WTC11 (cell line): ENCODE measurements around the gene CBLIF. TPM values are rescaled to one million over a fixed set of nuclear protein-coding genes. Genes with fewer than 3 reads are reported as not detected.

ENCODE experiments used
- ATAC-seq: fragments of 200-7000 bp; cut with Tn5 transposase; 2 replicates; pipeline ENCODE4 v1.10.0; 2021; ENCODE audit warnings: mild to moderate bottlenecking, moderate library complexity
- CTCF ChIA-PET: fragments of 300-600 bp; sonication (Branson Sonifier 250); formaldehyde crosslinking; loops from one replicate; lab custom pipeline; 2021; ENCODE audit warnings: antibody characterized with exemption; lab: Charles Lee
- POLR2A ChIA-PET: fragments of 350-600 bp; sonication (Branson Sonifier 250); formaldehyde crosslinking; loops from one replicate; lab custom pipeline; 2021; ENCODE audit warnings: antibody characterized with exemption; lab: Charles Lee
- DNase-seq: peaks from one replicate; pipeline ENCODE4 v3.0.0; 2021; ENCODE audit warnings: low spot score
- H3K27ac Mint-ChIP-seq: 2 replicates; pipeline ENCODE4 v1.8.0; 2021; ENCODE audit warnings: mixed read lengths
- H3K27me3 Mint-ChIP-seq: 2 replicates; pipeline ENCODE4 v1.8.0; 2021; ENCODE audit warnings: low read depth, mild to moderate bottlenecking, moderate library complexity, mixed read lengths
- H3K36me3 Mint-ChIP-seq: 2 replicates; pipeline ENCODE4 v1.8.0; 2021; ENCODE audit warnings: mixed read lengths
- H3K4me1 Mint-ChIP-seq: 2 replicates; pipeline ENCODE4 v1.8.0; 2022; ENCODE audit warnings: mixed read lengths
- H3K4me3 Mint-ChIP-seq: 2 replicates; pipeline ENCODE4 v1.8.0; 2021; ENCODE audit warnings: mild to moderate bottlenecking, moderate library complexity, mixed read lengths
- H3K9me3 Mint-ChIP-seq: 2 replicates; pipeline ENCODE4 v1.8.0; 2021; ENCODE audit warnings: mixed read lengths
- CTCF ChIP-seq: fragments of 200-600 bp; IDR thresholded peaks from 2 replicates; pipeline ENCODE4 v1.8.0; 2022; ENCODE audit warnings: antibody characterized with exemption
- E2F1 ChIP-seq: sonication (generic); formaldehyde crosslinking; IDR thresholded peaks from 2 replicates; pipeline ENCODE4 v1.8.0; 2022; ENCODE audit warnings: mild to moderate bottlenecking, missing genetic modification reagents
- ELF4 ChIP-seq: sonication (generic); formaldehyde crosslinking; IDR thresholded peaks from 2 replicates; pipeline ENCODE4 v1.8.1; 2022; ENCODE audit warnings: low read depth, mild to moderate bottlenecking, moderate library complexity, missing genetic modification reagents
- FOXP1 ChIP-seq: sonication (generic); formaldehyde crosslinking; IDR thresholded peaks from 2 replicates; pipeline ENCODE4 v1.8.0; 2022; ENCODE audit warnings: missing genetic modification reagents, mild to moderate bottlenecking, moderate library complexity, borderline replicate concordance
- GABPB1 ChIP-seq: sonication (generic); formaldehyde crosslinking; IDR thresholded peaks from 2 replicates; pipeline ENCODE4 v1.8.1; 2023; ENCODE audit warnings: mild to moderate bottlenecking, missing genetic modification reagents
- GTF2I ChIP-seq: fragments of 250-450 bp; sonication (Bioruptor Pico); conservative IDR thresholded peaks from 2 replicates; pipeline ENCODE4 v1.4.0; 2021; ENCODE audit warnings: mild to moderate bottlenecking
- MXD4 ChIP-seq: fragments of 250-450 bp; sonication (Bioruptor Pico); IDR thresholded peaks from 2 replicates; pipeline ENCODE4 v1.8.0; 2021; ENCODE audit warnings: mild to moderate bottlenecking, moderate library complexity, borderline replicate concordance
- PREB ChIP-seq: sonication (generic); formaldehyde crosslinking; IDR thresholded peaks from 2 replicates; pipeline ENCODE4 v1.8.1; 2022; ENCODE audit warnings: mild to moderate bottlenecking, missing genetic modification reagents, moderate library complexity, borderline replicate concordance
- RELA ChIP-seq: sonication (generic); formaldehyde crosslinking; IDR thresholded peaks from 2 replicates; pipeline ENCODE4 v1.8.1; 2022; ENCODE audit warnings: missing genetic modification reagents, mild to moderate bottlenecking, borderline replicate concordance
- SMAD4 ChIP-seq: sonication (generic); formaldehyde crosslinking; IDR thresholded peaks from 2 replicates; pipeline ENCODE4 v1.8.0; 2022; ENCODE audit warnings: mild to moderate bottlenecking, missing genetic modification reagents
- SP1 ChIP-seq: sonication (generic); formaldehyde crosslinking; conservative IDR thresholded peaks from 2 replicates; pipeline ENCODE4 v1.8.1; 2022; ENCODE audit warnings: missing genetic modification reagents
- USF1 ChIP-seq: sonication (generic); formaldehyde crosslinking; IDR thresholded peaks from 2 replicates; pipeline ENCODE4 v1.8.0; 2022; ENCODE audit warnings: mild to moderate bottlenecking, missing genetic modification reagents
- ZBTB43 ChIP-seq: sonication (generic); formaldehyde crosslinking; IDR thresholded peaks from 2 replicates; pipeline ENCODE4 v1.8.1; 2023; ENCODE audit warnings: mild to moderate bottlenecking, missing genetic modification reagents
- ZNF121 ChIP-seq: sonication (generic); formaldehyde crosslinking; IDR thresholded peaks from 2 replicates; pipeline ENCODE4 v1.8.0; 2023; ENCODE audit warnings: missing genetic modification reagents
- ZNF219 ChIP-seq: sonication (generic); formaldehyde crosslinking; IDR thresholded peaks from 2 replicates; pipeline ENCODE4 v1.8.0; 2023; ENCODE audit warnings: missing genetic modification reagents, mild to moderate bottlenecking, borderline replicate concordance
- ZNF317 ChIP-seq: sonication (generic); formaldehyde crosslinking; IDR thresholded peaks from 2 replicates; pipeline ENCODE4 v1.8.1; 2023; ENCODE audit warnings: low read depth, mild to moderate bottlenecking, moderate library complexity, missing genetic modification reagents, borderline replicate concordance
- ZNF416 ChIP-seq: fragments of 250-450 bp; sonication (Bioruptor Pico); IDR thresholded peaks from 2 replicates; pipeline ENCODE4 v1.9.0; 2021; ENCODE audit warnings: mild to moderate bottlenecking, inconsistent platforms
- ZNF671 ChIP-seq: fragments of 250-450 bp; sonication (Bioruptor Pico); IDR thresholded peaks from 2 replicates; pipeline ENCODE4 v1.8.0; 2021; ENCODE audit warnings: mild to moderate bottlenecking
- total RNA-seq: library from RNA; stranded (reverse); gene quantifications from 3 replicates; pipeline ENCODE4 v1.2.3, GENCODE V29; 2021
- TF ChIP-seq, protein P1 (sequence below): sonication (generic); formaldehyde crosslinking; IDR thresholded peaks from 2 replicates; pipeline ENCODE4 v1.8.0; 2023; ENCODE audit warnings: mild to moderate bottlenecking, missing genetic modification reagents
- TF ChIP-seq, protein P2 (sequence below): sonication (generic); formaldehyde crosslinking; conservative IDR thresholded peaks from 2 replicates; pipeline ENCODE4 v1.8.1; 2023; ENCODE audit warnings: mild to moderate bottlenecking, low read depth, missing genetic modification reagents, moderate library complexity
- TF ChIP-seq, protein P3 (sequence below): sonication (generic); formaldehyde crosslinking; IDR thresholded peaks from 2 replicates; pipeline ENCODE4 v1.8.1; 2022; ENCODE audit warnings: missing genetic modification reagents, borderline replicate concordance

CBLIF gene
- total RNA-seq, 1 experiment from 2014 or later = not detected

DNA sequence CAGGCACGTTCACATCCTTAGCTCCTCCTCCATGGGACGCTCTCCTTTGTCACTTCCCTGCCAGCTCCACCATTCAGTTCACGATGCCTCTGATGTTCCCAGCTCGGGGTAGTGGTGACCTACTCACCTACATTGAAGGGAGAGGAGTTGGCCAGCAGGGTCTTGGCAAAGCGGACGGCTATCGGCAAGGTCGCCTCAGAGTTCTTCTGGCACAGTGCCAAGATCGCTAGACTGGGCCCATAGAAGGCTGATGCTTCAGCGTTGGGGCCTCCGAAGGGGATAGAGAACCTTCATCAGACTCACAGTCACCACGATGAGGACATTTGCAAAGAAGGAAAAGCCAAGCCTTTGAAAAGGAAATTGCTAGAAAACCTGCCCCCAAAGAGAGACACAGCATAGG is 3.0 kb downstream of the CBLIF start (continued):
- no peak for TF ChIP-seq ZNF671
- TF ChIP-seq, protein P1, sequence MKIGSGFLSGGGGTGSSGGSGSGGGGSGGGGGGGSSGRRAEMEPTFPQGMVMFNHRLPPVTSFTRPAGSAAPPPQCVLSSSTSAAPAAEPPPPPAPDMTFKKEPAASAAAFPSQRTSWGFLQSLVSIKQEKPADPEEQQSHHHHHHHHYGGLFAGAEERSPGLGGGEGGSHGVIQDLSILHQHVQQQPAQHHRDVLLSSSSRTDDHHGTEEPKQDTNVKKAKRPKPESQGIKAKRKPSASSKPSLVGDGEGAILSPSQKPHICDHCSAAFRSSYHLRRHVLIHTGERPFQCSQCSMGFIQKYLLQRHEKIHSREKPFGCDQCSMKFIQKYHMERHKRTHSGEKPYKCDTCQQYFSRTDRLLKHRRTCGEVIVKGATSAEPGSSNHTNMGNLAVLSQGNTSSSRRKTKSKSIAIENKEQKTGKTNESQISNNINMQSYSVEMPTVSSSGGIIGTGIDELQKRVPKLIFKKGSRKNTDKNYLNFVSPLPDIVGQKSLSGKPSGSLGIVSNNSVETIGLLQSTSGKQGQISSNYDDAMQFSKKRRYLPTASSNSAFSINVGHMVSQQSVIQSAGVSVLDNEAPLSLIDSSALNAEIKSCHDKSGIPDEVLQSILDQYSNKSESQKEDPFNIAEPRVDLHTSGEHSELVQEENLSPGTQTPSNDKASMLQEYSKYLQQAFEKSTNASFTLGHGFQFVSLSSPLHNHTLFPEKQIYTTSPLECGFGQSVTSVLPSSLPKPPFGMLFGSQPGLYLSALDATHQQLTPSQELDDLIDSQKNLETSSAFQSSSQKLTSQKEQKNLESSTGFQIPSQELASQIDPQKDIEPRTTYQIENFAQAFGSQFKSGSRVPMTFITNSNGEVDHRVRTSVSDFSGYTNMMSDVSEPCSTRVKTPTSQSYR (CRISPR knock-in tag) = no peak
- TF ChIP-seq ZNF121 = no peak
- TF ChIP-seq, protein P2, sequence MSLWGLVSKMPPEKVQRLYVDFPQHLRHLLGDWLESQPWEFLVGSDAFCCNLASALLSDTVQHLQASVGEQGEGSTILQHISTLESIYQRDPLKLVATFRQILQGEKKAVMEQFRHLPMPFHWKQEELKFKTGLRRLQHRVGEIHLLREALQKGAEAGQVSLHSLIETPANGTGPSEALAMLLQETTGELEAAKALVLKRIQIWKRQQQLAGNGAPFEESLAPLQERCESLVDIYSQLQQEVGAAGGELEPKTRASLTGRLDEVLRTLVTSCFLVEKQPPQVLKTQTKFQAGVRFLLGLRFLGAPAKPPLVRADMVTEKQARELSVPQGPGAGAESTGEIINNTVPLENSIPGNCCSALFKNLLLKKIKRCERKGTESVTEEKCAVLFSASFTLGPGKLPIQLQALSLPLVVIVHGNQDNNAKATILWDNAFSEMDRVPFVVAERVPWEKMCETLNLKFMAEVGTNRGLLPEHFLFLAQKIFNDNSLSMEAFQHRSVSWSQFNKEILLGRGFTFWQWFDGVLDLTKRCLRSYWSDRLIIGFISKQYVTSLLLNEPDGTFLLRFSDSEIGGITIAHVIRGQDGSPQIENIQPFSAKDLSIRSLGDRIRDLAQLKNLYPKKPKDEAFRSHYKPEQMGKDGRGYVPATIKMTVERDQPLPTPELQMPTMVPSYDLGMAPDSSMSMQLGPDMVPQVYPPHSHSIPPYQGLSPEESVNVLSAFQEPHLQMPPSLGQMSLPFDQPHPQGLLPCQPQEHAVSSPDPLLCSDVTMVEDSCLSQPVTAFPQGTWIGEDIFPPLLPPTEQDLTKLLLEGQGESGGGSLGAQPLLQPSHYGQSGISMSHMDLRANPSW = no peak
- TF ChIP-seq FOXP1 (CRISPR knock-in tag) = no peak
- TF ChIP-seq ZNF317 (CRISPR knock-in tag) = no peak
- no peak for TF ChIP-seq GABPB1

GRCh38 chr11:59841514-59841913 is 3.8 kb downstream of the CBLIF start:
- Mint-ChIP-seq H3K36me3 (no peaks in the 10 kb centered on the region), H3K27me3 (no peaks in the 10 kb centered on the region; the same call in 1 of the 2 replicates), H3K27ac (no peak overlapping the region), H3K9me3 (no peaks in the 10 kb centered on the region), H3K4me3 (no peak overlapping the region), H3K4me1 (peaks cover 4% of the 10 kb centered on the region)
- DNase-seq (no peak), ATAC-seq (no peak)
- POLR2A ChIA-PET = no interaction called here
- TF ChIP-seq SP1 (CRISPR knock-in tag) (no peak), ZNF416 (CRISPR knock-in tag) (no peak), MXD4 (CRISPR knock-in tag) (no peak), E2F1 (CRISPR knock-in tag) (no peak), RELA (CRISPR knock-in tag) (no peak)
- TF ChIP-seq, protein P3, sequence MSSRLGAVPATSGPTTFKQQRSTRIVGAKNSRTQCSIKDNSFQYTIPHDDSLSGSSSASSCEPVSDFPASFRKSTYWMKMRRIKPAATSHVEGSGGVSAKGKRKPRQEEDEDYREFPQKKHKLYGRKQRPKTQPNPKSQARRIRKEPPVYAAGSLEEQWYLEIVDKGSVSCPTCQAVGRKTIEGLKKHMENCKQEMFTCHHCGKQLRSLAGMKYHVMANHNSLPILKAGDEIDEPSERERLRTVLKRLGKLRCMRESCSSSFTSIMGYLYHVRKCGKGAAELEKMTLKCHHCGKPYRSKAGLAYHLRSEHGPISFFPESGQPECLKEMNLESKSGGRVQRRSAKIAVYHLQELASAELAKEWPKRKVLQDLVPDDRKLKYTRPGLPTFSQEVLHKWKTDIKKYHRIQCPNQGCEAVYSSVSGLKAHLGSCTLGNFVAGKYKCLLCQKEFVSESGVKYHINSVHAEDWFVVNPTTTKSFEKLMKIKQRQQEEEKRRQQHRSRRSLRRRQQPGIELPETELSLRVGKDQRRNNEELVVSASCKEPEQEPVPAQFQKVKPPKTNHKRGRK (CRISPR knock-in tag) = no peak
- CTCF ChIA-PET = no interaction called here

DNA sequence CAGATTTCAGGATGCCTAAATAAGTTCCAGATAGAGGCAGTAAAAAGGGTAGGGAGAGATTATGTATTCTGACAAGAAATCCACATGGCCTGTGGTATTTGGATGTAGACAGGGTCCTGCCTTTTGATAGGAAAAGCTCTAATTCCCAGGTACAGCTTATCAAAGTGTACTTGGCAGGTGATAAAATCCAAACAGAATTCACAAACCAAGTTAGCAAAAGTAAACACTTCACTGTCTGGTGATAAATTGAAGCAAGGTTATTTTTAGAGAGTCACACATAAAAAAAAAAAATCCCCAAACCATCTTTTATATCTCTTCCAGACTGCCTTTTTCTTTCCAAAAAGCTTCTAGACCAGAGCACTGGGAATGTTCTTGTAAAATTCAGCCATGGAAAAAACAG is 5.7 kb downstream of the CBLIF start:
- DNase-seq (no peak), ATAC-seq (no peak)
- Mint-ChIP-seq H3K36me3 (no peaks in the 10 kb centered on the region), H3K9me3 (no peaks in the 10 kb centered on the region), H3K4me1 (no peaks in the 10 kb centered on the region), H3K27ac (no peak overlapping the region), H3K27me3 (no peaks in the 10 kb centered on the region; the same call in 1 of the 2 replicates), H3K4me3 (no peak overlapping the region)
- ChIA-PET POLR2A (no interaction called here), CTCF (no interaction called here)
- no peak for TF ChIP-seq CTCF
- no peak for TF ChIP-seq ZBTB43 (CRISPR knock-in tag)
- no peak for TF ChIP-seq USF1 (CRISPR knock-in tag)
- TF ChIP-seq ZNF219 (CRISPR knock-in tag) = no peak
- no peak for TF ChIP-seq ELF4 (CRISPR knock-in tag)
- TF ChIP-seq PREB (CRISPR knock-in tag) = no peak
- no peak for TF ChIP-seq GTF2I (CRISPR knock-in tag)
- TF ChIP-seq SMAD4 (CRISPR knock-in tag) = no peak
